HG03196 (cell line): ENCODE data around the gene ZMIZ1.

Experiments
- ATAC-seq: cut with Tn5 transposase; IDR thresholded peaks from one replicate; pipeline ENCODE4 v1.9.1; 2021; ENCODE audit not compliant: unreplicated experiment

The ZMIZ1 gene

GRCh38 chr10:79224992-79225391 lies 156.2 kb downstream of the ZMIZ1 start:
- no peak for ATAC-seq

GRCh38 chr10:79226391-79227245 lies 157.9 kb downstream of the ZMIZ1 start:
- ATAC-seq, result no peak

- ATAC-seq, result no peak
Measured at GRCh38 chr10:79229071-79229541, 160.3 kb downstream of the ZMIZ1 start.

GRCh38 chr10:79229830-79230327 lies 161.1 kb downstream of the ZMIZ1 start:
- ATAC-seq, result no peak

GRCh38 chr10:79230328-79230830 lies 161.6 kb downstream of the ZMIZ1 start:
- no peak for ATAC-seq

- ATAC-seq, result no peak
Measured at GRCh38 chr10:79230850-79231249, 162.1 kb downstream of the ZMIZ1 start.

- no peak for ATAC-seq
Measured at GRCh38 chr10:79231908-79232307, 163.1 kb downstream of the ZMIZ1 start.

- no peak for ATAC-seq
Measured at GRCh38 chr10:79232864-79233263, 164.1 kb downstream of the ZMIZ1 start.

GRCh38 chr10:79234391-79235315 lies 165.9 kb downstream of the ZMIZ1 start:
- ATAC-seq, result no peak

- ATAC-seq, result no peak
Measured at GRCh38 chr10:79235765-79236432, 167.1 kb downstream of the ZMIZ1 start.

- no peak for ATAC-seq
Measured at GRCh38 chr10:79236433-79236765, 167.6 kb downstream of the ZMIZ1 start.

GRCh38 chr10:79237454-79238157 lies 168.8 kb downstream of the ZMIZ1 start:
- no peak for ATAC-seq

GRCh38 chr10:79238158-79238520 lies 169.4 kb downstream of the ZMIZ1 start:
- no peak for ATAC-seq

- no peak for ATAC-seq
Measured at GRCh38 chr10:79238606-79239005, 169.8 kb downstream of the ZMIZ1 start.

GRCh38 chr10:79239275-79239779 lies 170.6 kb downstream of the ZMIZ1 start:
- ATAC-seq, result no peak

GRCh38 chr10:79239924-79240581 lies 171.3 kb downstream of the ZMIZ1 start:
- no peak for ATAC-seq

GRCh38 chr10:79241629-79241989 lies 172.8 kb downstream of the ZMIZ1 start:
- ATAC-seq, result no peak

GRCh38 chr10:79241990-79242619 lies 173.3 kb downstream of the ZMIZ1 start:
- ATAC-seq, result peak; percentile 27

GRCh38 chr10:79242620-79243152 lies 173.9 kb downstream of the ZMIZ1 start:
- no peak for ATAC-seq
